ENCODE measurements around the gene DRD3.

DRD3 gene

DNA sequence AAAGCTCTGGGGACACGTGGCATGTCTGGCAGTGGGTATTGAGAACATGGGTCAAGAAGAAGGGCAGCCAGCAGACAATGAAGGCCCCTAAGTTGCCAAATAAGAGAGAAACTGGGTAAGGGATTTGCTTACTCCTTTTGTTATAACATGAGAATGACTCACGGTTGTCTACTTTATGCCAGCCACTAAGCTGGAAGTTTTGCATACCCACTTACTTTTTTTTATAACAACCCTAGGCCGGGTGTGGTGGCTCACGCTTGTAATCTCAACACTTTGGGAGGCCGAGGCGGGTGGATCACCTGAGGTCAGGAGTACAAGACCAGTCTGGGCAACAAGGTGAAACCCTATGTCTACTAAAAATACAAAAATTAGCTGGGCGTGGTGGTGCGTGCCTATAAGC lies 50.0 kb downstream of the DRD3 start:
- H3K4me1 ChIP-seq: no peaks in the 10 kb centered on the region
- TF ChIP-seq CTCF (IDR thresholded peaks at IDR 0.05): no peak
- H3K4me3 ChIP-seq (ENCODE audit: low read depth, low read length): no peak overlapping the region
- H3K36me3 ChIP-seq (ENCODE audit: control insufficient read depth, insufficient read depth, low read length): no peaks in the 10 kb centered on the region
- no peaks in the 10 kb centered on the region for H3K9me3 ChIP-seq (ENCODE audit: control insufficient read depth, low read length)
- no peaks in the 10 kb centered on the region for H3K27me3 ChIP-seq (ENCODE audit: control insufficient read depth, insufficient read depth, low read length)
- no peaks in the 10 kb centered on the region for H3K79me2 ChIP-seq
- H3K4me2 ChIP-seq (ENCODE audit: low read length): no peak overlapping the region
- H3K9ac ChIP-seq: no peak overlapping the region
- no peak overlapping the region for H3K27ac ChIP-seq
- H2AFZ ChIP-seq: no peak overlapping the region

DNA sequence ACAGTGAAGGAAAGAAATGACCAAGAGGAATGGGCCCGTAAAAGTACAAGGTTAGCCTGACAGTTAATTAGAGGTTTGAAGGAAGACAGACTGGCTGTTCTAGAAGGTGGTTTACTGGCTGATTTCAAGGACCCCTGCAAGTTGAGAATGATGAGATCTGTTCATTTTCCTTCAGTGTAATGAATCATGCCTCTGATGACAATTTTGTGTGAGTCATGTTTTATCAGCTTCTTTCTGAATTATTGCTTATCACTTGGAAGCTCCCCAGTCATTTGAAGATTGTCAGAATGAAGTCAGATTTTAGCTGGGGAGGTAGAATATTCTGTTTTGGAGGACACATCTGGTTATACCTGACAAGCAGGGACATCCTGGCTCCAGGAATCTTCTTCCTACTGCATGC lies 50.6 kb downstream of the DRD3 start:
- Histone ChIP-seq H3K27me3 (ENCODE audit: control insufficient read depth, insufficient read depth, low read length) (no peaks in the 10 kb centered on the region), H3K36me3 (ENCODE audit: control insufficient read depth, insufficient read depth, low read length) (no peaks in the 10 kb centered on the region), H3K4me3 (ENCODE audit: low read depth, low read length) (no peak overlapping the region), H3K79me2 (no peaks in the 10 kb centered on the region), H3K4me2 (ENCODE audit: low read length) (no peak overlapping the region), H3K9me3 (ENCODE audit: control insufficient read depth, low read length) (no peaks in the 10 kb centered on the region), H3K27ac (no peak overlapping the region), H2AFZ (no peak overlapping the region), H3K4me1 (no peaks in the 10 kb centered on the region), H3K9ac (no peak overlapping the region)
- no peak for TF ChIP-seq CTCF (IDR thresholded peaks at IDR 0.05)

DNA sequence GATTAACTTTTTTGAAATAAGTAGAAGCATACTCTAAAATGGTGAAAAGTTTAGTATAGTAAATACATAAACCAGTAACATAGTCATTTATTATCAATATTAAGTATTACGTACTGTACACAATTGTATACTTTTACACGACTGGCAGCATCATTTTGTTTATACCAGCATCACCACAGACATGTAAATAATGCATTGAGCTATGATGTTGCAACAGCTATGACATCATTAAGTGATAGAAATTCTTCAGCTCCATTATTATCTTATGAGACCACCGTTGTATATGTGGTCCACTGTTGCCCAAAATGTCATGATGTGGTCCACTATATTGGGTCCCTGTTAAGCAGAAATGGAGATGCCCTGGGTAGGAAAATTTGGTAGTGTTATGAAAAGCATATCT lies 51.3 kb downstream of the DRD3 start:
- H3K4me3 ChIP-seq (ENCODE audit: low read depth, low read length): no peak overlapping the region
- H3K27ac ChIP-seq: no peak overlapping the region
- no peaks in the 10 kb centered on the region for H3K4me1 ChIP-seq
- TF ChIP-seq CTCF (IDR thresholded peaks at IDR 0.05): no peak
- no peaks in the 10 kb centered on the region for H3K36me3 ChIP-seq (ENCODE audit: control insufficient read depth, insufficient read depth, low read length)
- no peaks in the 10 kb centered on the region for H3K79me2 ChIP-seq
- H3K9me3 ChIP-seq (ENCODE audit: control insufficient read depth, low read length): no peaks in the 10 kb centered on the region
- no peak overlapping the region for H3K4me2 ChIP-seq (ENCODE audit: low read length)
- no peaks in the 10 kb centered on the region for H3K27me3 ChIP-seq (ENCODE audit: control insufficient read depth, insufficient read depth, low read length)
- H2AFZ ChIP-seq: no peak overlapping the region
- no peak overlapping the region for H3K9ac ChIP-seq

DNA sequence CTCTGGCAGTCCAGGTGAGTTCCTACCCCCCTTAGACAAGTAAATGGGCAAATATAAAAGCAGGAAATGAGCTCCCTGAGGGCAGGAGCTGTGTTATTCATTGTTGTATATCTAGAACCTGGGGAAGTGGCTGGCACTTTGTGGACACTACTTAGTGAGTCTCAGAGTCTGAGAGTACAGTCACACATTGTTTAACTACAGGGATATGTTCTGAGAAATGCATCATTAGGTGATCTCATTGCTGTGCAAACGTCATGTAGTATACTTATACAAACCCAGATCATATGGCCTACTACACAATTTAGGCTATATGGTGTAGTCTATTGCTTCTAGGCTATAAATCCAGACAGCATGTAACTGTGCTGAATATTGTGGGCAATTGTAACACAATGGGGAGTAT lies 52.4 kb downstream of the DRD3 start:
- Histone ChIP-seq H3K4me3 (ENCODE audit: low read depth, low read length) (no peak overlapping the region), H3K9me3 (ENCODE audit: control insufficient read depth, low read length) (no peaks in the 10 kb centered on the region), H2AFZ (no peak overlapping the region), H3K9ac (no peak overlapping the region), H3K36me3 (ENCODE audit: control insufficient read depth, insufficient read depth, low read length) (no peaks in the 10 kb centered on the region), H3K79me2 (no peaks in the 10 kb centered on the region), H3K4me2 (ENCODE audit: low read length) (no peak overlapping the region), H3K4me1 (no peaks in the 10 kb centered on the region), H3K27ac (no peak overlapping the region), H3K27me3 (ENCODE audit: control insufficient read depth, insufficient read depth, low read length) (no peaks in the 10 kb centered on the region)
- no peak for TF ChIP-seq CTCF (IDR thresholded peaks at IDR 0.05)

DNA sequence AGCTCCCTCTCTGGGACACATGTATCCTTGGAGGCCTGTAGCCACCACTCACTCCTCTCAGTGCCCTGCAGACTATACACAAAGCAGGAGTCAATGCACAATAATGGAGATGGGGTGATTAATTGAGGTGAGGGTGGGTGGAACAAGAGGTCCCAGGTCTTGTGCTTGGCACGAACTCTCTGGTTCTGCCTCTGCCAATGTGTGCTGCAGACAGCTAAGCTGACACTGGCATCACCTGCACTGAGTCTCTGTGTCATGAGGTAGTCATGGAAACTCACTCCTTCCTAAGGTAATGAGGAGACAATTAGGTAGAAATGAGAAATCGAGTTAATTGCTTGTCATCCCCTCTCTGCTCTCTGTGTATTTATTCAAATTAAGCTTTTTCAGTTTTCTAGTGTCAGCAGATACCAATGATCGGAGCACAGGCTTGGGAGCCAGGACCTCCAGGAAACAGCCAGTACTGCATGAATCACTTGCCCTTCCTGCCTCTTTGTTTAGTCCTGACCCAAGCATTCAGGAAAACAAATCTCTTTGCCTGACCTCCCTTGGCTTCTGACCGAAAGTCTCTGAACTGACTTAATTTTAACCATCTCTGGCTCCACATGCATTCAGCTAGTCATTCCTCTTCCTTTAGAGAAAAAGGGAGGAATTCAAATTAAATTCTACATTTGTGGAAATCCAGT lies 56.7 kb downstream of the DRD3 start:
- no peaks in the 10 kb centered on the region for H3K27me3 ChIP-seq (ENCODE audit: control insufficient read depth, insufficient read depth, low read length)
- no peak overlapping the region for H3K4me3 ChIP-seq (ENCODE audit: low read depth, low read length)
- H3K27ac ChIP-seq: peak overlapping the region; percentile 1

More for the DNA sequence above, 56.7 kb downstream of the DRD3 start:
- H3K4me1 ChIP-seq: no peaks in the 10 kb centered on the region
- H2AFZ ChIP-seq: no peak overlapping the region
- H3K79me2 ChIP-seq: no peaks in the 10 kb centered on the region
- no peaks in the 10 kb centered on the region for H3K9me3 ChIP-seq (ENCODE audit: control insufficient read depth, low read length)
- H3K4me2 ChIP-seq (ENCODE audit: low read length): no peak overlapping the region
- H3K36me3 ChIP-seq (ENCODE audit: control insufficient read depth, insufficient read depth, low read length): no peaks in the 10 kb centered on the region
- no peak overlapping the region for H3K9ac ChIP-seq
- no peak for TF ChIP-seq CTCF (IDR thresholded peaks at IDR 0.05)
